SK-N-SH (cell line): ENCODE measurements around the gene TMC1. TPM values are rescaled to one million over a fixed set of nuclear protein-coding genes. Genes with fewer than 3 reads are reported as not detected.
"Not testable (repeated sequence)": the region's sequence is repeated elsewhere in the genome, so short reads cannot be mapped to it uniquely, and the experiment has no call there.

Source experiments
- CTCF ChIA-PET: fragments of 300-600, 350-600 bp; formaldehyde crosslinking; extraction: SDS; loops from one replicate; lab custom pipeline; 2021; lab: Yijun Ruan, JAX
- POLR2A ChIA-PET: fragments of 350-600 bp; sonication (Branson Sonifier 250); formaldehyde crosslinking; extraction: SDS; loops from one replicate; lab custom pipeline; 2020; ENCODE audit warnings: antibody characterized with exemption, inconsistent platforms; lab: Yijun Ruan, JAX
- DNase-seq: peaks from one replicate; pipeline ENCODE4 v3.0.0; 2012
- H2AFZ ChIP-seq: fragments of 200-600 bp; sonication (generic); 2 replicates; pipeline ENCODE4 v1.8.1; 2016; ENCODE audit warnings: antibody characterized with exemption, mild to moderate bottlenecking, low read depth
- H3F3A ChIP-seq: fragments of 200-600 bp; sonication (generic); replicated peaks from 2 replicates; pipeline ENCODE3; 2016; ENCODE audit warnings: antibody characterized with exemption, mild to moderate bottlenecking; ENCODE audit not compliant: insufficient read depth
- H3K27ac ChIP-seq, 2 experiments: fragments of 200-500 bp in 1 of 2; fragments of 200-600 bp in 1 of 2; sonication (Bioruptor generic) in 1 of 2; sonication (generic), shearing (Covaris generic) in 1 of 2; 2 replicates each; pipeline versions ENCODE4 v1.5.1 to v1.6.1; 2014 to 2016; ENCODE audit warnings: low read depth in 2 of 2, inconsistent platforms in 1 of 2, low read length in 1 of 2, mild to moderate bottlenecking in 1 of 2, mixed read lengths in 1 of 2
- H3K27me3 ChIP-seq: fragments of 200-600 bp; sonication (generic), shearing (Covaris generic); 2 replicates; pipeline ENCODE4 v1.6.1; 2016; ENCODE audit warnings: mixed run types; ENCODE audit not compliant: insufficient read depth
- H3K36me3 ChIP-seq, 2 experiments: fragments of 200-500 bp in 1 of 2; fragments of 200-600 bp in 1 of 2; sonication (Bioruptor generic) in 1 of 2; sonication (generic) in 1 of 2; replicated peaks in 1 of 2; 2 replicates each; pipeline versions ENCODE3 to v1.5.1; 2014 to 2016; ENCODE audit warnings: low read length in 1 of 2, mild to moderate bottlenecking in 1 of 2; ENCODE audit not compliant: insufficient read depth in 2 of 2, control insufficient read depth in 1 of 2
- H3K4me1 ChIP-seq, 2 experiments: fragments of 200-500 bp in 1 of 2; fragments of 200-600 bp in 1 of 2; sonication (Bioruptor generic) in 1 of 2; sonication (generic), shearing (Covaris generic) in 1 of 2; 2 replicates each; pipeline versions ENCODE4 v1.5.1 to v1.6.1; 2014 to 2016; ENCODE audit warnings: low read depth in 1 of 2, low read length in 1 of 2, mixed run types in 1 of 2; ENCODE audit not compliant: insufficient read depth in 2 of 2, control insufficient read depth in 1 of 2
- H3K4me2 ChIP-seq: fragments of 200-600 bp; sonication (generic), shearing (Covaris generic); 2 replicates; pipeline ENCODE4 v1.6.1; 2017; ENCODE audit warnings: mixed run types
- H3K4me3 ChIP-seq, 2 experiments: fragments of 200-500 bp in 1 of 2; fragments of 200-600 bp in 1 of 2; sonication (Bioruptor generic) in 1 of 2; sonication (generic), shearing (Covaris generic) in 1 of 2; 2 replicates each; pipeline versions ENCODE4 v1.5.1 to v1.8.1; 2014 to 2016; ENCODE audit warnings: low read depth in 2 of 2, inconsistent platforms in 1 of 2, low read length in 1 of 2, mild to moderate bottlenecking in 1 of 2, mixed read lengths in 1 of 2, moderate library complexity in 1 of 2
- H3K79me2 ChIP-seq: fragments of 200-600 bp; sonication (generic); 2 replicates; pipeline ENCODE4 v1.8.1; 2017; ENCODE audit warnings: mild to moderate bottlenecking; ENCODE audit not compliant: insufficient read depth
- H3K9ac ChIP-seq: fragments of 200-600 bp; sonication (generic); 2 replicates; pipeline ENCODE4 v1.6.1; 2017; ENCODE audit warnings: mixed run types
- H3K9me2 ChIP-seq: fragments of 200-600 bp; sonication (generic); 2 replicates; pipeline ENCODE4 v1.6.1; 2017; ENCODE audit warnings: mixed run types
- H3K9me3 ChIP-seq: fragments of 200-600 bp; sonication (generic); 2 replicates; pipeline ENCODE4 v1.6.1; 2017; ENCODE audit warnings: mixed run types, mild to moderate bottlenecking, moderate library complexity
- H4K20me1 ChIP-seq: fragments of 200-600 bp; sonication (generic); 2 replicates; pipeline ENCODE4 v1.6.1; 2017; ENCODE audit warnings: mild to moderate bottlenecking, mixed run types; ENCODE audit not compliant: insufficient read depth
- EP300 ChIP-seq, 2 experiments: IDR thresholded peaks; 2 replicates each; pipeline versions ENCODE4 v1.4.0 to v1.6.1; 2012; ENCODE audit warnings: borderline replicate concordance in 1 of 2, low read depth in 1 of 2, low read length in 1 of 2
- FOSL2 ChIP-seq: IDR thresholded peaks from 2 replicates; pipeline ENCODE4 v1.4.0; 2012; ENCODE audit warnings: low read depth, mild to moderate bottlenecking, moderate library complexity, borderline replicate concordance
- FOXJ3 ChIP-seq: sonication (generic); formaldehyde crosslinking; IDR thresholded peaks from 2 replicates; pipeline ENCODE4 v1.5.1; 2020; ENCODE audit warnings: mild to moderate bottlenecking, missing genetic modification reagents
- FOXM1 ChIP-seq: IDR thresholded peaks from 2 replicates; pipeline ENCODE4 v1.4.0; 2012; ENCODE audit warnings: low read depth, mild to moderate bottlenecking
- GABPA ChIP-seq: IDR thresholded peaks from 2 replicates; pipeline ENCODE4 v1.4.0; 2012; ENCODE audit warnings: low read depth, mild to moderate bottlenecking
- GATA2 ChIP-seq: sonication (generic); formaldehyde crosslinking; IDR thresholded peaks from 2 replicates; pipeline ENCODE4 v1.5.0; 2020; ENCODE audit warnings: mild to moderate bottlenecking, missing genetic modification reagents
- IRF3 ChIP-seq: fragments of 150-350 bp; IDR thresholded peaks from 2 replicates; pipeline ENCODE4 v1.6.1; 2016; ENCODE audit warnings: mild to moderate bottlenecking, low read depth, low read length
- JUND ChIP-seq: IDR thresholded peaks from 2 replicates; pipeline ENCODE4 v1.4.0; 2012
- MAX ChIP-seq: IDR thresholded peaks from 2 replicates; pipeline ENCODE4 v1.4.0; 2012; ENCODE audit warnings: low read depth
- MEF2A ChIP-seq: IDR thresholded peaks from 2 replicates; pipeline ENCODE4 v1.4.0; 2012; ENCODE audit warnings: low read depth, borderline replicate concordance
- MXI1 ChIP-seq: IDR thresholded peaks from 2 replicates; pipeline ENCODE4 v1.6.1; 2012; ENCODE audit warnings: mild to moderate bottlenecking, low read depth, low read length, improper control_type of control experiment
- POLR2AphosphoS5 ChIP-seq: IDR thresholded peaks from 2 replicates; pipeline ENCODE4 v1.6.1; 2012; ENCODE audit warnings: low read depth, low read length
- TAF1 ChIP-seq: IDR thresholded peaks from 2 replicates; pipeline ENCODE4 v1.6.1; 2012; ENCODE audit warnings: low read depth, mild to moderate bottlenecking, low read length, moderate library complexity, borderline replicate concordance
- TCF12 ChIP-seq: IDR thresholded peaks from 2 replicates; pipeline ENCODE4 v1.4.0; 2012
- TEAD4 ChIP-seq: IDR thresholded peaks from 2 replicates; pipeline ENCODE4 v1.4.0; 2012; ENCODE audit warnings: mild to moderate bottlenecking, borderline replicate concordance; ENCODE audit not compliant: insufficient read depth
- USF1 ChIP-seq: IDR thresholded peaks from 2 replicates; pipeline ENCODE4 v1.4.0; 2012; ENCODE audit warnings: low read depth, borderline replicate concordance
- YY1 ChIP-seq: IDR thresholded peaks from 2 replicates; pipeline ENCODE4 v1.4.0; 2012; ENCODE audit warnings: low read depth, mild to moderate bottlenecking
- WGBS: methylation state at CpG from one replicate; pipeline ENCODE4 v1.1.6; 2017; ENCODE audit warnings: low lambda C conversion rate; 5-methylcytosine and 5-hydroxymethylcytosine counted together
- polyA plus RNA-seq, 3 experiments: library from polyadenylated mRNA; depleted of rRNA; stranded (reverse); fragments of >200 nt; gene quantifications; 2 replicates each; pipeline ENCODE4 v1.2.3, GENCODE V29; 2012

TMC1 gene
- polyA plus RNA-seq, 1 of the 3 experiments (the other 2 are of a cell fraction), result not detected

- no peak for TF ChIP-seq GABPA
- TF ChIP-seq TCF12, result no peak
- TF ChIP-seq FOXM1, result no peak
- TF ChIP-seq MAX, result 0 out of 2 replicates have a peak, but pooled peaks have one; percentile 33
- TF ChIP-seq, all 33 proteins: peak for 1
- no peaks in the 10 kb centered on the region for H4K20me1 ChIP-seq
- H3F3A ChIP-seq, result peaks cover 5% of the 10 kb centered on the region
- no peaks in the 10 kb centered on the region; the same call in 1 of the 2 replicates for H3K27me3 ChIP-seq
- H3K79me2 ChIP-seq, result no peaks in the 10 kb centered on the region
- WGBS, result 8% methylated on average over 6 of the region's 6 CpGs
- H3K4me2 ChIP-seq, result no peak overlapping the region
- no peak overlapping the region for H2AFZ ChIP-seq
- POLR2A ChIA-PET, result no interaction called here
- DNase-seq, result no peak
- no peak overlapping the region for H3K9ac ChIP-seq
- 0 out of 2 replicates have a peak, but pooled peaks cover 3% of the 10 kb centered on the region for H3K9me3 ChIP-seq
- no peak overlapping the region for H3K27ac ChIP-seq
- no peaks in the 10 kb centered on the region for H3K9me2 ChIP-seq
- CTCF ChIA-PET, result interaction anchor here (0.5 kb wide), 1 partner anchor 185 kb away, joined by 3 read pairs; no protein-coding TSS in a partner anchor
- H3K36me3 ChIP-seq, result no peaks in the 10 kb centered on the region
- H3K4me1 ChIP-seq, result no peaks in the 10 kb centered on the region
- no peak overlapping the region for H3K4me3 ChIP-seq
Measured at GRCh38 chr9:72540348-72540873, 19.0 kb downstream of the TMC1 start.

- CTCF ChIA-PET, H3K27me3 ChIP-seq, H4K20me1 ChIP-seq, POLR2A ChIA-PET, H3K4me1 ChIP-seq, H3K9me3 ChIP-seq, H3K36me3 ChIP-seq, H3F3A ChIP-seq, H3K9me2 ChIP-seq, H3K4me3 ChIP-seq, H3K79me2 ChIP-seq, DNase-seq, H3K9ac ChIP-seq: not testable (repeated sequence)
- Histone ChIP-seq H3K27ac (peak overlapping the region in 1 of 2 experiments; percentile 35; a peak in 1 of 4 replicates), H3K4me2 (peak overlapping the region; percentile 15; the same call in 1 of the 2 replicates), H2AFZ (0 out of 2 replicates have a peak overlapping the region, but pooled peaks have one; percentile 33)
- 25% methylated on average over 5 of the region's 5 CpGs for WGBS
- peak; percentile 37; the same call in 1 of the 2 replicates for TF ChIP-seq FOSL2
- TF ChIP-seq JUND, result peak; percentile 14; the same call in 1 of the 2 replicates
Measured at GRCh38 chr9:72542537-72542833, 21.1 kb downstream of the TMC1 start.

GRCh38 chr9:72542917-72543316 is 21.5 kb downstream of the TMC1 start:
- H3K4me2 ChIP-seq, result peak overlapping the region; percentile 15; the same call in 1 of the 2 replicates
- H3K79me2 ChIP-seq, result no peaks in the 10 kb centered on the region
- H3K27me3 ChIP-seq, result no peaks in the 10 kb centered on the region; the same call in 1 of the 2 replicates
- H3K36me3 ChIP-seq, result no peaks in the 10 kb centered on the region
- H3K9ac ChIP-seq, result no peak overlapping the region
- POLR2A ChIA-PET, result no interaction called here
- WGBS, result 68% methylated on average over 1 of the region's 1 CpG
- no peak for TF ChIP-seq MXI1
- no peak for TF ChIP-seq GATA2
- no peak for TF ChIP-seq IRF3
- no peak for TF ChIP-seq FOXM1
- no peak for TF ChIP-seq TCF12
- TF ChIP-seq EP300 (IDR thresholded peaks at IDR 0.05; ENCODE audit: borderline replicate concordance in 1 of 2, low read depth in 1 of 2, low read length in 1 of 2), result no peak
- TF ChIP-seq FOXJ3 (CRISPR knock-in tag), result no peak
- no peak for TF ChIP-seq TEAD4
- TF ChIP-seq POLR2AphosphoS5, result no peak
- TF ChIP-seq USF1, result no peak
- no peak for TF ChIP-seq TAF1
- TF ChIP-seq MEF2A, result no peak
- no peak for TF ChIP-seq YY1
- TF ChIP-seq, all 33 proteins: peak for 0
- H4K20me1 ChIP-seq, result no peaks in the 10 kb centered on the region
- H3F3A ChIP-seq, result peaks cover 5% of the 10 kb centered on the region
- no peaks in the 10 kb centered on the region for H3K4me1 ChIP-seq
- H3K9me3 ChIP-seq, result no peaks in the 10 kb centered on the region
- DNase-seq, result no peak
- H3K4me3 ChIP-seq, result no peak overlapping the region
- no peaks in the 10 kb centered on the region for H3K9me2 ChIP-seq
- CTCF ChIA-PET, result no interaction called here
- 0 out of 2 replicates have a peak overlapping the region, but pooled peaks have one; percentile 33 for H2AFZ ChIP-seq
- H3K27ac ChIP-seq, result peak overlapping the region in 1 of 2 experiments; percentile 35; a peak in 1 of 4 replicates
